Measurements from ENCODE around the gene TEX264. TPM values are rescaled to one million over a fixed set of nuclear protein-coding genes. Genes with fewer than 3 reads are reported as not detected.

The TEX264 gene
- total and polyA plus RNA-seq, 2 experiments from 2014 or later = 59.6 to 98.7 TPM

DNA sequence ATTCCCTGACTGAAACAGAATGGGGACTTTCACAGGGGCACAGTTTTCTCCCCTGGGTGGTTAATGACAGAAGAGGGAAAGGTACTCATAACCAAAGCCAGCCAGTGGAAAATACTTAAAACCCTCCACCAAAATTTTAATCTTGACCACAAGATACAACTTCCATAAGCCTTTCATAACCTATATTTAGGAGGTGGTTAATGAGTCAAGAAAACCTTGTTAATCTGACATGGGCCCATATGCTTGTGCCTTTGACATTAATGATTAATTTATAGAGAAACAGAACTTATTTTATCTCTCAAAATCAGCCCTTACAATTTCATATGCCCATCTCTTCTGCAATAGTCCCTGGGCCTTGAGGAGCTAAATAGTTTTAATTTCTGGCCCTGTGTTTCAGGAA is 76.8 kb downstream of the TEX264 start:
- Histone ChIP-seq H2AFZ (no peak overlapping the region), H3K4me1 (ENCODE audit: insufficient read depth) (no peaks in the 10 kb centered on the region), H3K9me2 (replicated peaks; ENCODE audit: insufficient read depth) (no peaks in the 10 kb centered on the region), H4K20me1 (ENCODE audit: insufficient read depth, poor library complexity, severe bottlenecking) (no peaks in the 10 kb centered on the region), H3K4me2 (no peak overlapping the region), H3K27ac (no peak overlapping the region), H3K79me2 (no peaks in the 10 kb centered on the region), H3K9me3 (ENCODE audit: low read depth) (no peaks in the 10 kb centered on the region), H3K27me3 (no peaks in the 10 kb centered on the region), H3K36me3 (replicated peaks; ENCODE audit: insufficient read depth, low read depth) (no peaks in the 10 kb centered on the region), H3K4me3 (no peak overlapping the region)
- no peak for DNase-seq (ENCODE audit: low spot score)
- TF ChIP-seq EZH2 (IDR thresholded peaks at IDR 0.05; ENCODE audit: borderline replicate concordance) (no peak), EZH2phosphoT487 (IDR thresholded peaks at IDR 0.05; ENCODE audit: low read depth, severe bottlenecking, unreplicated experiment) (no peak)
- TF ChIP-seq, protein P1, sequence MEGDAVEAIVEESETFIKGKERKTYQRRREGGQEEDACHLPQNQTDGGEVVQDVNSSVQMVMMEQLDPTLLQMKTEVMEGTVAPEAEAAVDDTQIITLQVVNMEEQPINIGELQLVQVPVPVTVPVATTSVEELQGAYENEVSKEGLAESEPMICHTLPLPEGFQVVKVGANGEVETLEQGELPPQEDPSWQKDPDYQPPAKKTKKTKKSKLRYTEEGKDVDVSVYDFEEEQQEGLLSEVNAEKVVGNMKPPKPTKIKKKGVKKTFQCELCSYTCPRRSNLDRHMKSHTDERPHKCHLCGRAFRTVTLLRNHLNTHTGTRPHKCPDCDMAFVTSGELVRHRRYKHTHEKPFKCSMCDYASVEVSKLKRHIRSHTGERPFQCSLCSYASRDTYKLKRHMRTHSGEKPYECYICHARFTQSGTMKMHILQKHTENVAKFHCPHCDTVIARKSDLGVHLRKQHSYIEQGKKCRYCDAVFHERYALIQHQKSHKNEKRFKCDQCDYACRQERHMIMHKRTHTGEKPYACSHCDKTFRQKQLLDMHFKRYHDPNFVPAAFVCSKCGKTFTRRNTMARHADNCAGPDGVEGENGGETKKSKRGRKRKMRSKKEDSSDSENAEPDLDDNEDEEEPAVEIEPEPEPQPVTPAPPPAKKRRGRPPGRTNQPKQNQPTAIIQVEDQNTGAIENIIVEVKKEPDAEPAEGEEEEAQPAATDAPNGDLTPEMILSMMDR (IDR thresholded peaks at IDR 0.05; ENCODE audit: poor library complexity) = no peak

DNA sequence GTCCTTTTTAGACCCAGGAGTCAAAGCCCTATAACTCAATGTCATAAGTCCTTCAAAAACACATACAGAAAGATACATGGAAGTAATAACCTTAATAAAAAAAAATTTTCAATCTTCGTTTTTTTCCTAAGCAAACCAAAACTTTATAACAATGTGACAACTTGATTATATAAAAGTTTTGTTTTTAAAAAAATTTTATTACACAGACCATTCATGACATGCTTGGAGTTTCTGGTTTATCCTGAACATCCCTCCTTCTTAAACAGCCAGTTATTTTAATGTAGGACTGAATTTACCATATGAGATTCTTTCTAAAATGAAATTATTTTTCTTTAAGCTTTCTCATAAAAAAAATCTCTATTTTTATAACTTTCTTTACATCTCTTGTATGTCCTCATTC is 77.3 kb downstream of the TEX264 start:
- Histone ChIP-seq H3K27ac (no peak overlapping the region), H3K27me3 (no peaks in the 10 kb centered on the region), H3K9me2 (replicated peaks; ENCODE audit: insufficient read depth) (no peaks in the 10 kb centered on the region), H4K20me1 (ENCODE audit: insufficient read depth, poor library complexity, severe bottlenecking) (no peaks in the 10 kb centered on the region), H3K4me1 (ENCODE audit: insufficient read depth) (no peaks in the 10 kb centered on the region), H2AFZ (no peak overlapping the region), H3K9me3 (ENCODE audit: low read depth) (no peaks in the 10 kb centered on the region), H3K4me3 (no peak overlapping the region), H3K79me2 (no peaks in the 10 kb centered on the region), H3K4me2 (no peak overlapping the region), H3K36me3 (replicated peaks; ENCODE audit: insufficient read depth, low read depth) (no peaks in the 10 kb centered on the region)
- 49% methylated on average over 1 of the region's 1 CpG for WGBS (ENCODE audit: low lambda C conversion rate, missing lambda C conversion rate)
- TF ChIP-seq EZH2 (IDR thresholded peaks at IDR 0.05; ENCODE audit: borderline replicate concordance) = no peak
- TF ChIP-seq EZH2phosphoT487 (IDR thresholded peaks at IDR 0.05; ENCODE audit: low read depth, severe bottlenecking, unreplicated experiment) = no peak
- TF ChIP-seq, protein P1 (IDR thresholded peaks at IDR 0.05; ENCODE audit: poor library complexity) = no peak
- DNase-seq (ENCODE audit: low spot score) = no peak

DNA sequence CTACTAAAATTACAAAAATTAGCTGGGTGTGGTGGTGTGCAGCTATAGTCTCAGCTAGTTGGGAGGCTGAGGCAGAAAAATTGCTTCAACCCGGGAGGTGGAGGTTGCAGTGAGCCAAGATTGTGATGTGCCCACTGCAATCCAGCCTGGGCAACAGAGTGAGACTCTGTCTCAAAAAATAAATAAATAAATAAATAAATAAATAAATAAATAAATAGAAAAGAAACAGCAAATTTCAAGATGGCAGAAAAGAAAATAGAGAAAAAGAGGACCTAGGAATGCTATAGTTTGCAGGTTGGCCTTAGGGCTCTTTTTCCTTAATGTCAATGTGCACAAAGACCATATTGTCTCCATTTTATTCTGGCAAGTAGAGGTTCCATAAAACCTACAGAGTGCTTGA is 79.8 kb downstream of the TEX264 start:
- H3K27ac ChIP-seq = no peak overlapping the region
- no peak overlapping the region for H3K4me3 ChIP-seq
- WGBS (ENCODE audit: low lambda C conversion rate, missing lambda C conversion rate) = 90% methylated on average over 1 of the region's 1 CpG
- DNase-seq (ENCODE audit: low spot score) = no peak
- no peaks in the 10 kb centered on the region for H3K79me2 ChIP-seq
- H3K9me2 ChIP-seq (replicated peaks; ENCODE audit: insufficient read depth) = no peaks in the 10 kb centered on the region
- no peaks in the 10 kb centered on the region for H3K36me3 ChIP-seq (replicated peaks; ENCODE audit: insufficient read depth, low read depth)
- H3K27me3 ChIP-seq = no peaks in the 10 kb centered on the region
- no peaks in the 10 kb centered on the region for H3K9me3 ChIP-seq (ENCODE audit: low read depth)
- no peak overlapping the region for H3K4me2 ChIP-seq
- no peak overlapping the region for H2AFZ ChIP-seq
- no peaks in the 10 kb centered on the region for H4K20me1 ChIP-seq (ENCODE audit: insufficient read depth, poor library complexity, severe bottlenecking)
- TF ChIP-seq EZH2phosphoT487 (IDR thresholded peaks at IDR 0.05; ENCODE audit: low read depth, severe bottlenecking, unreplicated experiment) (no peak), EZH2 (IDR thresholded peaks at IDR 0.05; ENCODE audit: borderline replicate concordance) (no peak)
- TF ChIP-seq, protein P1 (IDR thresholded peaks at IDR 0.05; ENCODE audit: poor library complexity) = no peak
- H3K4me1 ChIP-seq (ENCODE audit: insufficient read depth) = no peaks in the 10 kb centered on the region

GRCh38 chr3:51751287-51751686 is 80.2 kb downstream of the TEX264 start:
- H3K27ac ChIP-seq = no peak overlapping the region
- H3K9me2 ChIP-seq (replicated peaks; ENCODE audit: insufficient read depth) = no peaks in the 10 kb centered on the region
- H2AFZ ChIP-seq = no peak overlapping the region
- TF ChIP-seq, protein P1 (IDR thresholded peaks at IDR 0.05; ENCODE audit: poor library complexity) = no peak
- no peak for TF ChIP-seq EZH2 (IDR thresholded peaks at IDR 0.05; ENCODE audit: borderline replicate concordance)
- no peak for TF ChIP-seq EZH2phosphoT487 (IDR thresholded peaks at IDR 0.05; ENCODE audit: low read depth, severe bottlenecking, unreplicated experiment)
- no peaks in the 10 kb centered on the region for H3K27me3 ChIP-seq
- H3K4me3 ChIP-seq = no peak overlapping the region
- H4K20me1 ChIP-seq (ENCODE audit: insufficient read depth, poor library complexity, severe bottlenecking) = no peaks in the 10 kb centered on the region
- H3K79me2 ChIP-seq = no peaks in the 10 kb centered on the region
- H3K9me3 ChIP-seq (ENCODE audit: low read depth) = no peaks in the 10 kb centered on the region
- H3K4me2 ChIP-seq = no peak overlapping the region
- WGBS (ENCODE audit: low lambda C conversion rate, missing lambda C conversion rate) = 83% methylated on average over 2 of the region's 2 CpGs
- H3K36me3 ChIP-seq (replicated peaks; ENCODE audit: insufficient read depth, low read depth) = no peaks in the 10 kb centered on the region
- H3K4me1 ChIP-seq (ENCODE audit: insufficient read depth) = no peaks in the 10 kb centered on the region
- DNase-seq (ENCODE audit: low spot score) = no peak
